Activated effector memory CD4-positive, alpha-beta T cell treated with Interleukin-2 at 50 U/mL for 16 hours (primary cell): ENCODE measurements around the gene SH3BP5.

Experiments
- DNase-seq: peaks from one replicate; pipeline ENCODE4 v3.0.0-alpha.2; 2020

The SH3BP5 gene

GRCh38 chr3:15346516-15346915 lies 14.1 kb upstream of the SH3BP5 start:
- DNase-seq = no peak

DNA sequence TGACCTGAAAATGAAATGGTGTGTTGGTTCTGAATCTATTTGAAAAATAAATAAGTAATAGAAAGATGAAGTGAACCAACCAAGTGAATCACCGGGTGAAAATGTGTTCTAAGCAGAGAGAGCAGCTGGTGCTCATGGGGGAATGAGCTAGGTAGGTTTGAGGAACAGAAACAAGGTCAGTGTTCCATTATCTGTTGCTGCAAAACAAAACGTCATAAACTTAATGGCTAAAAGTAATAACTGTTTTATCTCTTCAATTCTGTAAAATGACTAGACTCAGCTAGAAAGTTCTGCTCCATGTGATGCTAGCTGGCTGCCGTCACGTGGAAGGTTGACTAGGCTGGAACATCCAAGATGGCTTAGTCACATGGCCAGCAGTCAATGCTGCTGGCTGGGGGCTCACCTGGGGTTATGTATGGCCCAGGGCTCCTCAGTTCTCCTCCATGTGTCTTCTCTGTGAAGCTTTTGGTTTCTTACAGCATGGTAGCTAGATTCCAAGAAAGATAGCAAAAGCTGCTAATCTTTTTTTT lies 13.3 kb upstream of the SH3BP5 start:
- DNase-seq = peak; percentile 6

DNA sequence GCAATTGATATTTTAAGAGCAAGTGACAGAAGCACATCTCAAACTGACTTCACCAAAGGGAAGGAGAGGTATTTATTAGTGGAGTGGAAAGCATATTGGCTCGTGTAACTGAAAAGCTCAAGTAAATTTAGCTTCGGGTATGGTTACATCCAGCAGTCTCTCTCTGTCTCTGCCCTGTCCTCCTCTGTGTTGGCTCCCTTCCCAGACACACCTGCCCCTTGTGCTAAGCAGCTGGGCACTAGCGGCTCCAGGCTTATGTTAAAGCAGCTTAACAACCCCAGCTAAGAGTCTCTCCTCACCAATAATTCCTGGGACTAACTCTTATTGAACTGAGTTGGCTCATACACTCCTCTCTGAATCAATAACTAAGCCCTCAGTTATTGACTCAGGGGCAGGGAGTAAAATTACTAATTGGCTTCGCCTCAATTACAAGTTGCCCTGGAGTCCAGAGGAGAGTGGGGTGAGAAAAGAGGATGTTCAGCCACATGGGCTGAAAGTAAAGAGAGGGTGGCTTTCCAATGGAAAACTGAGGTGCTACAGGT lies 12.8 kb upstream of the SH3BP5 start:
- DNase-seq = no peak

DNA sequence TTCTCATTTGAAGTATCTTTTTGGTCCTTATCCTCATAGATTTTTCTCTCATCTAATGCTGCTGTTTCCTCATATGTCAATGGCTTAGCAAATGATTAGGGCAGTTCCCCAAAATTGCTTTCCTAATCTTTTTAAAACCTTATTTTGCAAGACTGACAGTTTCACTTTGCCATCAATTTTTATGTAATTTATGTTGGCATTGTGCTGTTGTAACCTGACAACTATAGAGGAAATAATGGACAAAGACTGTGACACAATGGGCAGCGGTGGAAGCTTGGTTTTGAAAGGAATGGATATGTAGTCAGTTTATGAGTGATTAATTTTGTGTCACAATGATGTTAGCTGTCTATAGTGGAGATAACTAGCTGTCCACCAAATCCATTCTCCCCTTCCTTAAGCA lies 10.6 kb upstream of the SH3BP5 start:
- DNase-seq = no peak

- no peak for DNase-seq
These were observed 9.9 kb upstream of the SH3BP5 start for GRCh38 chr3:15342246-15342645.

- no peak for DNase-seq
These were observed 8.8 kb upstream of the SH3BP5 start for GRCh38 chr3:15341030-15341726.

- no peak for DNase-seq
These were observed 7.4 kb upstream of the SH3BP5 start for GRCh38 chr3:15339786-15340215.

- no peak for DNase-seq
These were observed 6.6 kb upstream of the SH3BP5 start for GRCh38 chr3:15339001-15339400.

DNA sequence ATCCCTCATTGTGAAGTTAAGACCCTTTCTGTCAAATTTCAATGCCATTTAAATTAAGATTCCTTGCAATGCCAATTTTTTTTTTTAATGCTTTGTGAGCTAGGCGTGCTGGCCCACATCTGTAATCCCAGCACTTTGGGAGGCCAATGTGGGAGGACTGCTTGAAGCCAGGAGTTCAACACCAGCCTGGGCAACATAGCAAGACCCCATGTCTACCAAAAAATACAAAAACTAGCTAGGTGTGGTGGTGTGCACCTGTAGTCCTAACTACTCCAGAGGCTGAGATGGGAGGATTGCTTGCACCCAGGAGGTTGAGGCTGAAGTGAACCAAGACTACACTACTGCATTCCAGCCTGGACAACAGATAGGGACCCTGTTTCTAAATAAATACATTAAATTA lies 5.6 kb upstream of the SH3BP5 start:
- no peak for DNase-seq

- DNase-seq = no peak
These were observed 3.7 kb upstream of the SH3BP5 start for GRCh38 chr3:15336057-15336456.

GRCh38 chr3:15333956-15334263 lies 1.5 kb upstream of the SH3BP5 start:
- DNase-seq = no peak

DNA sequence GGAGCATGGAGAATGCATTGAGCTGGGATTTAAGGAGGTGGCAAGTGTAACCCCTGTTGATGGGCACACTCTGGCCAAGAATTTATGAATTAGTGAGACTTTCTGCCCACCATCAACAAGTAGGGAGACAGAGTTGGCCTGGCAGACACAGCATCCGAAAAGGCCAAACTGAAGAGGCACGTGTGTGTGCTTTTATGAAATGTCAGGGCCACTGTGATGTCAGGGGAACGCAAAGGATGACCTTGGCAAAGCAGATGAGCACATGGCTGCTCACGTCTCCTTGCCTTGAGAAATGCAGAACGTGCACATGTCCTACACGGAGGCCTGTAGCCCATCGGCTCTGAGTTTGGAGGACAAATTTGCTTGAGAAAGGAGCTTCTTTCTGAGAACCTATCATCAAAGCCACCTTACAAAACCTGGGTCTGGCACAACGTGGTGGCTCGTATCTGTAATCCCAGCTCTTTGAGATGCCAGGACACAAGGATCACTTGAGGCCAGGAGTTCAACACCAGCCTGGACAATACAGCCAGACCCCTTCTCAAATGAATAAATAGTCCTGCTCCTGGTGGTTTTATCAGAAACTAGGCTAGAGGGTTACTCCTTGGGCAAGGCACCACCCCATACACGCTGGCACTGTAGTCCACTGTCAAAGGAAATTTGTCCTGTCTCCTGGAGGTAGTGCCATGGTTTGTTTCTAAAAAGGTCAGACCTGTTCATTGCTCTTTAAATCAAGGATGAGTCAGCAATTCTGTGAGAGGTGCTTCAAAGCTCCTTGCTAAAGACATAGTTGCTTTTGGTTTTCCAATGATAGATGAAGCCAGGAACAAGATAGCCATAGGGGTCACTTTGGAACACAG lies 941 bp upstream of the SH3BP5 start:
- DNase-seq = no peak

- DNase-seq = peak; percentile 30
These were observed 581 bp downstream of the SH3BP5 start for GRCh38 chr3:15331606-15332404.

GRCh38 chr3:15331072-15331605 lies 1.2 kb downstream of the SH3BP5 start:
- DNase-seq = no peak

- no peak for DNase-seq
These were observed 2.3 kb downstream of the SH3BP5 start for GRCh38 chr3:15330031-15330596.

GRCh38 chr3:15329046-15330005 lies 3.1 kb downstream of the SH3BP5 start:
- no peak for DNase-seq

- peak; percentile 20 for DNase-seq
These were observed 4.4 kb downstream of the SH3BP5 start for GRCh38 chr3:15327941-15328340.

- DNase-seq = no peak
These were observed 5.7 kb downstream of the SH3BP5 start for GRCh38 chr3:15326673-15327072.

- no peak for DNase-seq
These were observed 6.3 kb downstream of the SH3BP5 start for GRCh38 chr3:15326037-15326436.

DNA sequence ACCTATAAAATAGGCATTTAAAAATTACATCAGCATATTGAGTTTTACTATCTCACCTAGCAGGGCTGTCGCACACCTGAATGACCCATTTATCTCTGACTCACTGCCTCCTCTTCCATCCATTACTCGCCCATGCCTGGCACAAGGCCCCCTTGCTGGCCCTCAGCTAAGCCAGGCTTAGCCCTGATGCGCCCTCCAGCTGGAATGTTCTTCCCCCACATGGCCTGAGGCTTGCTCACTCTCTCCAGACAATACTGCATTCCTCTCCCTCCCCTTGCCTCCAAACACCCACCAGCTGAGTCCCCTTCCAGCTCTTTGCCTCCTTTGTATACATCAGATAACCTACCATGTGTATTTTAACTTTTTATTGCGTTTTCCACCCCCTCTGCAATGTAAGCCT lies 7.2 kb downstream of the SH3BP5 start:
- DNase-seq = no peak

- DNase-seq = no peak
These were observed 8.0 kb downstream of the SH3BP5 start for GRCh38 chr3:15324379-15324808.
